GM12878 (cell line): ENCODE results near the gene SLC1A2. TPM values are rescaled to one million over a fixed set of nuclear protein-coding genes. Genes with fewer than 3 reads are reported as not detected.

Source experiments
- ATAC-seq: fragments of 200-7000 bp; cut with Tn5 transposase; 3 replicates; pipeline ENCODE4 v1.9.1; 2020; ENCODE audit warnings: mild to moderate bottlenecking, moderate library complexity
- BruUV-seq: library from RNA; stranded (reverse); fragments of 400-500 nt; replicated peaks from 2 replicates; lab custom pipeline; 2021; lab: Mats Ljungman, UMichigan
- CTCF ChIA-PET: fragments of 300-600 bp; sonication (Branson Sonifier 250); formaldehyde crosslinking; extraction: SDS; loops from one replicate; lab custom pipeline; 2021; ENCODE audit warnings: inconsistent platforms; lab: Yijun Ruan, JAX
- POLR2A ChIA-PET: fragments of 350-600 bp; formaldehyde crosslinking; extraction: SDS; loops from one replicate; lab custom pipeline; 2021; ENCODE audit warnings: inconsistent platforms; lab: Charles Lee
- RAD21 ChIA-PET: fragments of 300-600 bp; sonication (Branson Sonifier 250); formaldehyde crosslinking; loops from one replicate; lab custom pipeline; 2023; ENCODE audit warnings: antibody characterized with exemption; ENCODE audit not compliant: unreplicated experiment; lab: Charles Lee
- SMC1A ChIA-PET: fragments of 300-600 bp; sonication (Branson Sonifier 250); formaldehyde crosslinking; loops from one replicate; lab custom pipeline; 2023; ENCODE audit not compliant: unreplicated experiment, uncharacterized antibody; lab: Charles Lee
- DNase-seq: peaks from one replicate; pipeline ENCODE4 v3.0.0-alpha.2; 2011; ENCODE audit warnings: low read depth, low spot score
- FAIRE-seq: peaks from 3 replicates; lab custom pipeline; 2011; peaks lifted over from hg19 to GRCh38; lab: Jason Lieb, UNC
- H2AFZ ChIP-seq: 2 replicates; pipeline ENCODE4 v1.6.0; 2011; ENCODE audit warnings: low read depth, low read length, control low read depth; ENCODE audit not compliant: control insufficient read depth
- H3K27ac ChIP-seq: 2 replicates; pipeline ENCODE4 v1.5.1; 2011; ENCODE audit warnings: control low read depth; ENCODE audit not compliant: control insufficient read depth, insufficient read depth
- H3K27me3 ChIP-seq, 2 experiments: replicated peaks in 1 of 2; 2 replicates each; pipeline versions ENCODE4 v1.6.0 to v1.6.1; 2011; ENCODE audit warnings: low read length in 1 of 2; ENCODE audit not compliant: control insufficient read depth in 2 of 2, insufficient read depth in 2 of 2
- H3K36me3 ChIP-seq, 2 experiments: 2 replicates each; pipeline ENCODE4 v1.5.1; 2011; ENCODE audit warnings: low read length in 1 of 2; ENCODE audit not compliant: control insufficient read depth in 2 of 2, insufficient read depth in 2 of 2
- H3K4me1 ChIP-seq: 2 replicates; pipeline ENCODE4 v1.6.1; 2011; ENCODE audit warnings: mild to moderate bottlenecking, low read length, moderate library complexity, mixed read lengths; ENCODE audit not compliant: control insufficient read depth, insufficient read depth
- H3K4me2 ChIP-seq: 2 replicates; pipeline ENCODE4 v1.6.0; 2011; ENCODE audit warnings: control low read depth; ENCODE audit not compliant: control insufficient read depth, insufficient read depth
- H3K4me3 ChIP-seq: fragments of 200-600 bp; sonication (generic); 2 replicates; pipeline ENCODE4 v1.5.1; 2016
- H3K79me2 ChIP-seq: 2 replicates; pipeline ENCODE4 v1.6.0; 2011; ENCODE audit warnings: low read length; ENCODE audit not compliant: control insufficient read depth, insufficient read depth
- H3K9ac ChIP-seq: 2 replicates; pipeline ENCODE4 v1.8.0; 2011; ENCODE audit warnings: low read length, control low read depth, mixed read lengths; ENCODE audit not compliant: control insufficient read depth, insufficient read depth
- H3K9me3 ChIP-seq: replicated peaks from 3 replicates; pipeline ENCODE4 v1.5.1; 2011; ENCODE audit warnings: mild to moderate bottlenecking, low read length; ENCODE audit not compliant: control insufficient read depth, insufficient read depth
- H4K20me1 ChIP-seq: 2 replicates; pipeline ENCODE4 v1.6.0; 2011; ENCODE audit not compliant: control insufficient read depth, insufficient read depth
- ATF7 ChIP-seq: fragments of 450-650 bp; IDR thresholded peaks from 2 replicates; pipeline ENCODE4 v1.6.1; 2016; ENCODE audit warnings: low read depth, mild to moderate bottlenecking
- BHLHE40 ChIP-seq, 2 experiments: fragments of 450-650 bp in 1 of 2; IDR thresholded peaks; 2 replicates each; pipeline ENCODE4 v1.6.1; 2011 to 2017; ENCODE audit warnings: low read depth in 2 of 2, borderline replicate concordance in 1 of 2, improper control_type of control experiment in 1 of 2, low read length in 1 of 2, mild to moderate bottlenecking in 1 of 2
- CEBPB ChIP-seq, 2 experiments: fragments of 150-350 bp in 1 of 2; IDR thresholded peaks; 2 replicates each; pipeline ENCODE4 v1.6.1; 2012 to 2014; ENCODE audit warnings: low read depth in 2 of 2, low read length in 2 of 2, borderline replicate concordance in 1 of 2, inconsistent platforms in 1 of 2
- CHD2 ChIP-seq: IDR thresholded peaks from 2 replicates; pipeline ENCODE4 v1.6.1; 2011; ENCODE audit warnings: low read depth, low read length, improper control_type of control experiment, borderline replicate concordance
- EED ChIP-seq: sonication (generic); IDR thresholded peaks from 2 replicates; pipeline ENCODE4 v1.6.1; 2016; ENCODE audit warnings: antibody characterized with exemption, low read depth
- EGR1 ChIP-seq, 2 experiments: IDR thresholded peaks; 1 replicate in 1 of 2; 2 replicates in 1 of 2; pipeline ENCODE4 v1.6.1; 2011 to 2012; ENCODE audit warnings: low read depth in 2 of 2, low read length in 2 of 2, borderline replicate concordance in 1 of 2, mild to moderate bottlenecking in 1 of 2, moderate library complexity in 1 of 2
- GABPA ChIP-seq: IDR thresholded peaks from 2 replicates; pipeline ENCODE4 v1.6.1; 2014; ENCODE audit warnings: antibody characterized with exemption, low read depth, mild to moderate bottlenecking, inconsistent platforms
- KDM1A ChIP-seq: fragments of 200-600 bp; sonication (generic); IDR thresholded peaks from 2 replicates; pipeline ENCODE4 v1.6.1; 2016; ENCODE audit warnings: borderline replicate concordance
- MEF2B ChIP-seq: fragments of 450-650 bp; IDR thresholded peaks from 2 replicates; pipeline ENCODE4 v1.6.1; 2018; ENCODE audit warnings: mild to moderate bottlenecking, moderate library complexity; ENCODE audit not compliant: partially characterized antibody, poor library complexity, severe bottlenecking
- NR2C1 ChIP-seq: fragments of 450-650 bp; IDR thresholded peaks from 2 replicates; pipeline ENCODE4 v1.6.1; 2017; ENCODE audit warnings: antibody characterized with exemption, mild to moderate bottlenecking, moderate library complexity
- NRF1 ChIP-seq: conservative IDR thresholded peaks from 2 replicates; pipeline ENCODE4 v1.6.1; 2011; ENCODE audit warnings: mild to moderate bottlenecking, low read depth, low read length, improper control_type of control experiment
- PKNOX1 ChIP-seq: fragments of 450-650 bp; IDR thresholded peaks from 2 replicates; pipeline ENCODE4 v1.6.1; 2016; ENCODE audit warnings: mild to moderate bottlenecking
- RB1 ChIP-seq: fragments of 450-650 bp; formaldehyde crosslinking; IDR thresholded peaks from 2 replicates; pipeline ENCODE4 v1.6.1; 2017; ENCODE audit warnings: mild to moderate bottlenecking, borderline replicate concordance
- SMC3 ChIP-seq: IDR thresholded peaks from 2 replicates; pipeline ENCODE4 v1.6.1; 2011; ENCODE audit warnings: low read length, improper control_type of control experiment, borderline replicate concordance
- SP1 ChIP-seq: IDR thresholded peaks from one replicate; pipeline ENCODE4 v1.6.1; 2011; ENCODE audit warnings: low read depth, low read length
- SRF ChIP-seq, 2 experiments: IDR thresholded peaks; 2 replicates each; pipeline ENCODE4 v1.6.1; 2011; ENCODE audit warnings: low read depth in 2 of 2, low read length in 2 of 2, mild to moderate bottlenecking in 1 of 2, moderate library complexity in 1 of 2
- SUPT20H ChIP-seq: IDR thresholded peaks from 2 replicates; pipeline ENCODE4 v1.6.1; 2011; ENCODE audit warnings: low read depth, mild to moderate bottlenecking, low read length, moderate library complexity, borderline replicate concordance; ENCODE audit not compliant: control insufficient read depth
- TARDBP ChIP-seq: IDR thresholded peaks from 2 replicates; pipeline ENCODE4 v1.6.1; 2016; ENCODE audit warnings: borderline replicate concordance
- TBL1XR1 ChIP-seq: IDR thresholded peaks from 2 replicates; pipeline ENCODE4 v1.6.1; 2012; ENCODE audit warnings: low read depth, low read length, improper control_type of control experiment
- ZNF384 ChIP-seq: IDR thresholded peaks from 2 replicates; pipeline ENCODE4 v1.6.1; 2012; ENCODE audit warnings: low read depth, mild to moderate bottlenecking, low read length, improper control_type of control experiment, borderline replicate concordance
- WGBS: methylation state at CpG from one replicate; pipeline ENCODE4 v1.1.6; 2016; ENCODE audit warnings: low lambda C conversion rate; ENCODE audit not compliant: insufficient replicate concordance, insufficient coverage; ENCODE audit errors: missing lambda C conversion rate; 5-methylcytosine and 5-hydroxymethylcytosine counted together
- in situ Hi-C: fragments of 300-500 bp; cut with MboI; formaldehyde crosslinking; loops from 9 replicates; pipeline ENCODE4 v1.14.3; 2018; ENCODE audit warnings: mixed read lengths
- intact Hi-C: fragments of 100-400 bp; cut with micrococcal nuclease; formaldehyde crosslinking; loops from one replicate; pipeline ENCODE4 v1.14.2; 2022; ENCODE audit not compliant: unreplicated experiment
- polyA plus RNA-seq, 11 experiments: library from polyadenylated mRNA; depleted of rRNA in 4 of 11; unstranded in 6 of 11; stranded (reverse) in 5 of 11; fragments of >200 nt; fragmentation: Nextera tagmentation in 4 of 11; fragmentation: Illumina TruSeq in 1 of 11; extraction: Ambion mirVana in 4 of 11; extraction: Trizol in 1 of 11; gene quantifications; 1 replicate in 1 of 11; 2 replicates in 10 of 11; pipeline versions ENCODE4 v1.2.1 to v1.2.3, GENCODE V29; 2011 to 2016; ENCODE audit warnings: inconsistent platforms in 2 of 11, missing spikeins in 2 of 11, low read depth in 1 of 11
- total RNA-seq, 4 experiments: library from RNA; depleted of rRNA in 3 of 4; stranded (reverse); fragments of >200 nt in 3 of 4; fragmentation: Illumina TruSeq in 1 of 4; extraction: Trizol in 1 of 4; gene quantifications; 2 replicates each; pipeline versions ENCODE4 v1.2.1 to v1.2.3, GENCODE V29; 2013 to 2021

The SLC1A2 gene
- total and polyA plus RNA-seq, 10 of the 15 experiments (the other 5 are each of a cell fraction or from before 2014, with no cell fraction given) = 0.01 to 0.84 (median 0.22) TPM; not detected in 1

- no TSS peak for BruUV-seq
- no peaks in the 10 kb centered on the region for H3K27me3 ChIP-seq
- ChIA-PET RAD21 (no interaction called here), SMC1A (interaction anchor here (0.7 to 2.9 kb wide), 7 partner anchors 8 to 304 kb away, joined by 3 to 9 read pairs (median 3); no protein-coding TSS in a partner anchor), CTCF (no interaction called here), POLR2A (no interaction called here)
- intact Hi-C loops = no loop called here
- H3K36me3 ChIP-seq = no peaks in the 10 kb centered on the region; a peak in 1 of 4 replicates
- no peak overlapping the region for H3K4me2 ChIP-seq
- no peaks in the 10 kb centered on the region; the same call in 2 of the 3 replicates for H3K9me3 ChIP-seq
- no peak for DNase-seq
- FAIRE-seq = no peak
- WGBS = 96% methylated on average over 5 of the region's 5 CpGs
- no peaks in the 10 kb centered on the region for H4K20me1 ChIP-seq
- in situ Hi-C loops = no loop called here
- no peak overlapping the region for H3K9ac ChIP-seq
- no peaks in the 10 kb centered on the region for H3K79me2 ChIP-seq
- H3K27ac ChIP-seq = no peak overlapping the region
- H3K4me3 ChIP-seq = no peak overlapping the region
- ATAC-seq = no peak
- TF ChIP-seq NRF1 (no peak), KDM1A (no peak), SMC3 (no peak), EGR1 (IDR thresholded peaks at IDR 0.05; ENCODE audit: borderline replicate concordance in 1 of 2, low read depth in 2 of 2, low read length in 2 of 2) (no peak), TARDBP (no peak), ATF7 (no peak), RB1 (no peak), NR2C1 (no peak), PKNOX1 (no peak), SP1 (no peak), MEF2B (no peak), ZNF384 (no peak), GABPA (no peak), EED (no peak), CEBPB (IDR thresholded peaks at IDR 0.05; ENCODE audit: borderline replicate concordance in 1 of 2, low read depth in 2 of 2, low read length in 2 of 2) (no peak), SRF (IDR thresholded peaks at IDR 0.05; ENCODE audit: low read depth in 2 of 2, low read length in 2 of 2) (no peak), BHLHE40 (IDR thresholded peaks at IDR 0.05; ENCODE audit: borderline replicate concordance in 1 of 2, low read depth in 2 of 2, low read length in 1 of 2) (no peak), TBL1XR1 (no peak), CHD2 (no peak), SUPT20H (no peak)
- H2AFZ ChIP-seq = no peak overlapping the region
- H3K4me1 ChIP-seq = no peaks in the 10 kb centered on the region
Observed at GRCh38 chr11:35231076-35231860, 188.1 kb downstream of the SLC1A2 start.
